H1 (cell line): ENCODE measurements around the gene PNISR. TPM values are rescaled to one million over a fixed set of nuclear protein-coding genes. Genes with fewer than 3 reads are reported as not detected.

ENCODE experiments used
- BRCA1 ChIP-seq: IDR thresholded peaks from 2 replicates; pipeline ENCODE4 v1.6.1; 2012; ENCODE audit warnings: low read depth, low read length, improper control_type of control experiment
- GABPA ChIP-seq: IDR thresholded peaks from 2 replicates; pipeline ENCODE4 v1.6.1; 2011; ENCODE audit warnings: mild to moderate bottlenecking, low read length, moderate library complexity, borderline replicate concordance; ENCODE audit not compliant: insufficient read depth
- HDAC2 ChIP-seq, 2 experiments: fragments of 300-600 bp in 1 of 2; sonication (generic) in 1 of 2; IDR thresholded peaks; 2 replicates each; pipeline ENCODE4 v1.6.1; 2011 to 2012; ENCODE audit warnings: low read depth in 2 of 2, low read length in 2 of 2, mild to moderate bottlenecking in 2 of 2, moderate library complexity in 2 of 2, borderline replicate concordance in 1 of 2, inconsistent platforms in 1 of 2
- KDM5A ChIP-seq: fragments of 200-600 bp; IDR thresholded peaks from 2 replicates; pipeline ENCODE4 v1.7.1; 2012; ENCODE audit warnings: mild to moderate bottlenecking, low read length, inconsistent platforms, mixed read lengths
- NRF1 ChIP-seq: IDR thresholded peaks from 2 replicates; pipeline ENCODE4 v1.6.1; 2011; ENCODE audit warnings: mild to moderate bottlenecking, low read depth, low read length, improper control_type of control experiment
- TAF1 ChIP-seq: IDR thresholded peaks from 2 replicates; pipeline ENCODE4 v1.6.1; 2011; ENCODE audit warnings: mild to moderate bottlenecking, low read depth, low read length
- TEAD4 ChIP-seq: IDR thresholded peaks from 2 replicates; pipeline ENCODE4 v1.6.1; 2012; ENCODE audit warnings: low read depth, low read length, inconsistent platforms, mixed read lengths
- YY1 ChIP-seq: IDR thresholded peaks from 2 replicates; pipeline ENCODE4 v1.6.1; 2011; ENCODE audit warnings: low read depth, mild to moderate bottlenecking, low read length
- polyA plus RNA-seq, 7 experiments: library from polyadenylated mRNA; depleted of rRNA in 3 of 7; stranded (reverse) in 5 of 7; unstranded in 2 of 7; fragments of >200 nt in 5 of 7; fragments of 200-250 nt in 2 of 7; gene quantifications; 1 replicate in 5 of 7; 2 replicates in 1 of 7; 4 replicates in 1 of 7; pipeline versions ENCODE4 v1.2.1 to v1.2.3, GENCODE V29; 2011 to 2013; ENCODE audit warnings: missing spikeins in 2 of 7, mixed read lengths in 2 of 7
- total RNA-seq: library from RNA; stranded (reverse); fragmentation: NEBNext Ultra II Directional; extraction: Animal tissue kit (Norgen Biotek cat#: 25700); gene quantifications from 2 replicates; pipeline ENCODE4 v1.2.1, GENCODE V29; 2021
- TF ChIP-seq, protein P1 (sequence below): fragments of 300-600 bp; sonication (generic); IDR thresholded peaks from 2 replicates; pipeline ENCODE4 v1.7.1; 2012; ENCODE audit warnings: low read length, moderate library complexity, mild to moderate bottlenecking, inconsistent platforms; ENCODE audit not compliant: insufficient replicate concordance
- TF ChIP-seq, protein P2 (sequence below): IDR thresholded peaks from 2 replicates; pipeline ENCODE4 v1.6.1; 2012; ENCODE audit warnings: inconsistent platforms
- TF ChIP-seq, protein P3 (sequence below): IDR thresholded peaks from 2 replicates; pipeline ENCODE4 v1.6.1; 2011; ENCODE audit warnings: low read length, improper control_type of control experiment

The PNISR gene
- total and polyA plus RNA-seq, 2 of the 8 experiments (the other 6 are each of a cell fraction or from before 2014, with no cell fraction given): 41.1 to 134 TPM

- TF ChIP-seq, protein P1, sequence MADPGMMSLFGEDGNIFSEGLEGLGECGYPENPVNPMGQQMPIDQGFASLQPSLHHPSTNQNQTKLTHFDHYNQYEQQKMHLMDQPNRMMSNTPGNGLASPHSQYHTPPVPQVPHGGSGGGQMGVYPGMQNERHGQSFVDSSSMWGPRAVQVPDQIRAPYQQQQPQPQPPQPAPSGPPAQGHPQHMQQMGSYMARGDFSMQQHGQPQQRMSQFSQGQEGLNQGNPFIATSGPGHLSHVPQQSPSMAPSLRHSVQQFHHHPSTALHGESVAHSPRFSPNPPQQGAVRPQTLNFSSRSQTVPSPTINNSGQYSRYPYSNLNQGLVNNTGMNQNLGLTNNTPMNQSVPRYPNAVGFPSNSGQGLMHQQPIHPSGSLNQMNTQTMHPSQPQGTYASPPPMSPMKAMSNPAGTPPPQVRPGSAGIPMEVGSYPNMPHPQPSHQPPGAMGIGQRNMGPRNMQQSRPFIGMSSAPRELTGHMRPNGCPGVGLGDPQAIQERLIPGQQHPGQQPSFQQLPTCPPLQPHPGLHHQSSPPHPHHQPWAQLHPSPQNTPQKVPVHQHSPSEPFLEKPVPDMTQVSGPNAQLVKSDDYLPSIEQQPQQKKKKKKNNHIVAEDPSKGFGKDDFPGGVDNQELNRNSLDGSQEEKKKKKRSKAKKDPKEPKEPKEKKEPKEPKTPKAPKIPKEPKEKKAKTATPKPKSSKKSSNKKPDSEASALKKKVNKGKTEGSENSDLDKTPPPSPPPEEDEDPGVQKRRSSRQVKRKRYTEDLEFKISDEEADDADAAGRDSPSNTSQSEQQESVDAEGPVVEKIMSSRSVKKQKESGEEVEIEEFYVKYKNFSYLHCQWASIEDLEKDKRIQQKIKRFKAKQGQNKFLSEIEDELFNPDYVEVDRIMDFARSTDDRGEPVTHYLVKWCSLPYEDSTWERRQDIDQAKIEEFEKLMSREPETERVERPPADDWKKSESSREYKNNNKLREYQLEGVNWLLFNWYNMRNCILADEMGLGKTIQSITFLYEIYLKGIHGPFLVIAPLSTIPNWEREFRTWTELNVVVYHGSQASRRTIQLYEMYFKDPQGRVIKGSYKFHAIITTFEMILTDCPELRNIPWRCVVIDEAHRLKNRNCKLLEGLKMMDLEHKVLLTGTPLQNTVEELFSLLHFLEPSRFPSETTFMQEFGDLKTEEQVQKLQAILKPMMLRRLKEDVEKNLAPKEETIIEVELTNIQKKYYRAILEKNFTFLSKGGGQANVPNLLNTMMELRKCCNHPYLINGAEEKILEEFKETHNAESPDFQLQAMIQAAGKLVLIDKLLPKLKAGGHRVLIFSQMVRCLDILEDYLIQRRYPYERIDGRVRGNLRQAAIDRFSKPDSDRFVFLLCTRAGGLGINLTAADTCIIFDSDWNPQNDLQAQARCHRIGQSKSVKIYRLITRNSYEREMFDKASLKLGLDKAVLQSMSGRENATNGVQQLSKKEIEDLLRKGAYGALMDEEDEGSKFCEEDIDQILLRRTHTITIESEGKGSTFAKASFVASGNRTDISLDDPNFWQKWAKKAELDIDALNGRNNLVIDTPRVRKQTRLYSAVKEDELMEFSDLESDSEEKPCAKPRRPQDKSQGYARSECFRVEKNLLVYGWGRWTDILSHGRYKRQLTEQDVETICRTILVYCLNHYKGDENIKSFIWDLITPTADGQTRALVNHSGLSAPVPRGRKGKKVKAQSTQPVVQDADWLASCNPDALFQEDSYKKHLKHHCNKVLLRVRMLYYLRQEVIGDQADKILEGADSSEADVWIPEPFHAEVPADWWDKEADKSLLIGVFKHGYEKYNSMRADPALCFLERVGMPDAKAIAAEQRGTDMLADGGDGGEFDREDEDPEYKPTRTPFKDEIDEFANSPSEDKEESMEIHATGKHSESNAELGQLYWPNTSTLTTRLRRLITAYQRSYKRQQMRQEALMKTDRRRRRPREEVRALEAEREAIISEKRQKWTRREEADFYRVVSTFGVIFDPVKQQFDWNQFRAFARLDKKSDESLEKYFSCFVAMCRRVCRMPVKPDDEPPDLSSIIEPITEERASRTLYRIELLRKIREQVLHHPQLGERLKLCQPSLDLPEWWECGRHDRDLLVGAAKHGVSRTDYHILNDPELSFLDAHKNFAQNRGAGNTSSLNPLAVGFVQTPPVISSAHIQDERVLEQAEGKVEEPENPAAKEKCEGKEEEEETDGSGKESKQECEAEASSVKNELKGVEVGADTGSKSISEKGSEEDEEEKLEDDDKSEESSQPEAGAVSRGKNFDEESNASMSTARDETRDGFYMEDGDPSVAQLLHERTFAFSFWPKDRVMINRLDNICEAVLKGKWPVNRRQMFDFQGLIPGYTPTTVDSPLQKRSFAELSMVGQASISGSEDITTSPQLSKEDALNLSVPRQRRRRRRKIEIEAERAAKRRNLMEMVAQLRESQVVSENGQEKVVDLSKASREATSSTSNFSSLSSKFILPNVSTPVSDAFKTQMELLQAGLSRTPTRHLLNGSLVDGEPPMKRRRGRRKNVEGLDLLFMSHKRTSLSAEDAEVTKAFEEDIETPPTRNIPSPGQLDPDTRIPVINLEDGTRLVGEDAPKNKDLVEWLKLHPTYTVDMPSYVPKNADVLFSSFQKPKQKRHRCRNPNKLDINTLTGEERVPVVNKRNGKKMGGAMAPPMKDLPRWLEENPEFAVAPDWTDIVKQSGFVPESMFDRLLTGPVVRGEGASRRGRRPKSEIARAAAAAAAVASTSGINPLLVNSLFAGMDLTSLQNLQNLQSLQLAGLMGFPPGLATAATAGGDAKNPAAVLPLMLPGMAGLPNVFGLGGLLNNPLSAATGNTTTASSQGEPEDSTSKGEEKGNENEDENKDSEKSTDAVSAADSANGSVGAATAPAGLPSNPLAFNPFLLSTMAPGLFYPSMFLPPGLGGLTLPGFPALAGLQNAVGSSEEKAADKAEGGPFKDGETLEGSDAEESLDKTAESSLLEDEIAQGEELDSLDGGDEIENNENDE: no peak
- TF ChIP-seq TAF1 (no peak), NRF1 (no peak), KDM5A (no peak), GABPA (no peak), TEAD4 (no peak), BRCA1 (no peak), HDAC2 (IDR thresholded peaks at IDR 0.05; ENCODE audit: borderline replicate concordance in 1 of 2, low read depth in 2 of 2, low read length in 2 of 2) (no peak), YY1 (no peak)
- TF ChIP-seq, protein P2, sequence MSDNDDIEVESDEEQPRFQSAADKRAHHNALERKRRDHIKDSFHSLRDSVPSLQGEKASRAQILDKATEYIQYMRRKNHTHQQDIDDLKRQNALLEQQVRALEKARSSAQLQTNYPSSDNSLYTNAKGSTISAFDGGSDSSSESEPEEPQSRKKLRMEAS: no peak
- TF ChIP-seq, protein P3, sequence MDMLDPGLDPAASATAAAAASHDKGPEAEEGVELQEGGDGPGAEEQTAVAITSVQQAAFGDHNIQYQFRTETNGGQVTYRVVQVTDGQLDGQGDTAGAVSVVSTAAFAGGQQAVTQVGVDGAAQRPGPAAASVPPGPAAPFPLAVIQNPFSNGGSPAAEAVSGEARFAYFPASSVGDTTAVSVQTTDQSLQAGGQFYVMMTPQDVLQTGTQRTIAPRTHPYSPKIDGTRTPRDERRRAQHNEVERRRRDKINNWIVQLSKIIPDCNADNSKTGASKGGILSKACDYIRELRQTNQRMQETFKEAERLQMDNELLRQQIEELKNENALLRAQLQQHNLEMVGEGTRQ: no peak
These were observed 13.0 kb downstream of the PNISR start (continued) for GRCh38 chr6:99412065-99412464.
